Tibial artery (tissue), 4 donors: ENCODE data around the gene OSER1.

Experiments
- DNase-seq, 2 donors: peaks; one replicate each; pipeline ENCODE4 v3.0.0-alpha.2; 2019
- H3K27ac ChIP-seq, 2 donors: fragments of 200-600 bp; sonication (generic) in 1 of 2; 1 replicate in 1 of 2; 2 replicates in 1 of 2; pipeline ENCODE4 v1.5.1; 2018 to 2019; ENCODE audit warnings: mild to moderate bottlenecking in 1 of 2
- H3K27me3 ChIP-seq, 2 donors: fragments of 200-600 bp; sonication (generic) in 1 of 2; one replicate each; pipeline versions ENCODE4 v1.5.1 to v1.6.0; 2016 to 2019
- H3K36me3 ChIP-seq, 3 donors: fragments of 200-600 bp; sonication (generic) in 2 of 3; one replicate each; pipeline ENCODE4 v1.5.1; 2016 to 2019; ENCODE audit warnings: mild to moderate bottlenecking in 2 of 3
- H3K4me1 ChIP-seq, 4 donors: fragments of 200-600 bp; sonication (generic) in 2 of 4; 1 replicate in 3 of 4; 2 replicates in 1 of 4; pipeline ENCODE4 v1.5.1; 2016 to 2019
- H3K4me3 ChIP-seq, 2 donors: fragments of 200-600 bp; sonication (generic) in 1 of 2; 1 replicate in 1 of 2; 2 replicates in 1 of 2; pipeline ENCODE4 v1.5.1; 2018 to 2019; ENCODE audit warnings: mild to moderate bottlenecking in 2 of 2
- H3K9me3 ChIP-seq, 3 donors: fragments of 200-600 bp; sonication (generic) in 1 of 3; one replicate each; pipeline ENCODE4 v1.5.1; 2016 to 2019
- intact Hi-C: fragments of 100-400 bp; cut with DNase I; formaldehyde crosslinking; loops from one replicate; pipeline ENCODE4 v1.15.0; 2023; ENCODE audit warnings: low total_unique reads
- TF ChIP-seq, protein P1 (sequence below), 2 experiments: fragments of 200-600 bp in 1 of 2; fragments of 450-650 bp in 1 of 2; IDR thresholded peaks; one replicate each; pipeline ENCODE4 v1.5.1; 2017 to 2019; ENCODE audit warnings: antibody characterized with exemption in 2 of 2, mild to moderate bottlenecking in 1 of 2, moderate library complexity in 1 of 2

Gene OSER1

DNA sequence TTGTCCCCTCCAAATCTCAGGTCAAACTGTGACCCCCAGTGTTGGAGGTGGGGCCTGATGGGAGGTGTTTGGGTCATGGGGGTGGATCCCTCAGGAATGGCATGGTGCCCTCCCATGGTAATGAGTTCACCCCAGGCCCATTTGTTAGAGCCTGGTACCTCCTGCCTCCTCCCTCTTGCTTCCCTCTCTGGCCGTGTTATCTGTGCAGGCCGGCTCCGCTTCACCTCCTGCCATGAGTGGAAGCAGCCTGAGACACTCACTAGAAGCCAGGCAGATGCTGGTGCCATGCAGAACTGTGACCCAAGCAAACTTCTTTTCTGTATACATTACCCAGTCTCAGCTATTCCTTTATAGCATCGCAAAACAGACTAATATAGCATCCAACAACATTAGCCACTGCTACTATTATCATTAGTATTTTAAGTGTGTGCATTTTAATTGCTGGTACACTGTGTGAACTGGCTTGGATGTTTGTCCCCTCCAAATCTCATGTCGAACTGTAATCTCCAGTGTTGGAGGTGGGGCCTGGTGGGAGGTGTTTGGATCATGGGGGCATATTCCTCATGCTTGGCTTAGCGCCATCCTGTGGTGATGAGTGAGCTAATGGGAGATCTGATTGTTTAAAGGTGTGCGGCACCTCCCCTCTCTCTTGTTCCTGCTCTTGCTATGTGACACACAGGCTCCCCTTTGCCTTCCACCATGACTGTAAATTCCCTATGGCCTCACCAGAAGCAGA, 12.2 kb upstream of the OSER1 start:
- Histone ChIP-seq H3K9me3 (no peaks in the 10 kb centered on the region), H3K4me3 (no peak overlapping the region), H3K4me1 (peaks cover 0 to 4% (median 0%) of the 10 kb centered on the region in 4 donors), H3K27me3 (no peaks in the 10 kb centered on the region), H3K36me3 (peaks cover 0 to 13% (median 0%) of the 10 kb centered on the region in 3 donors), H3K27ac (no peak overlapping the region)
- no peak for DNase-seq
- intact Hi-C loops: loop anchor here (5.0 kb wide), 1 partner anchor 80 kb away; no protein-coding TSS in a partner anchor
- TF ChIP-seq, protein P1, sequence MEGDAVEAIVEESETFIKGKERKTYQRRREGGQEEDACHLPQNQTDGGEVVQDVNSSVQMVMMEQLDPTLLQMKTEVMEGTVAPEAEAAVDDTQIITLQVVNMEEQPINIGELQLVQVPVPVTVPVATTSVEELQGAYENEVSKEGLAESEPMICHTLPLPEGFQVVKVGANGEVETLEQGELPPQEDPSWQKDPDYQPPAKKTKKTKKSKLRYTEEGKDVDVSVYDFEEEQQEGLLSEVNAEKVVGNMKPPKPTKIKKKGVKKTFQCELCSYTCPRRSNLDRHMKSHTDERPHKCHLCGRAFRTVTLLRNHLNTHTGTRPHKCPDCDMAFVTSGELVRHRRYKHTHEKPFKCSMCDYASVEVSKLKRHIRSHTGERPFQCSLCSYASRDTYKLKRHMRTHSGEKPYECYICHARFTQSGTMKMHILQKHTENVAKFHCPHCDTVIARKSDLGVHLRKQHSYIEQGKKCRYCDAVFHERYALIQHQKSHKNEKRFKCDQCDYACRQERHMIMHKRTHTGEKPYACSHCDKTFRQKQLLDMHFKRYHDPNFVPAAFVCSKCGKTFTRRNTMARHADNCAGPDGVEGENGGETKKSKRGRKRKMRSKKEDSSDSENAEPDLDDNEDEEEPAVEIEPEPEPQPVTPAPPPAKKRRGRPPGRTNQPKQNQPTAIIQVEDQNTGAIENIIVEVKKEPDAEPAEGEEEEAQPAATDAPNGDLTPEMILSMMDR (IDR thresholded peaks at IDR 0.05): no peak

DNA sequence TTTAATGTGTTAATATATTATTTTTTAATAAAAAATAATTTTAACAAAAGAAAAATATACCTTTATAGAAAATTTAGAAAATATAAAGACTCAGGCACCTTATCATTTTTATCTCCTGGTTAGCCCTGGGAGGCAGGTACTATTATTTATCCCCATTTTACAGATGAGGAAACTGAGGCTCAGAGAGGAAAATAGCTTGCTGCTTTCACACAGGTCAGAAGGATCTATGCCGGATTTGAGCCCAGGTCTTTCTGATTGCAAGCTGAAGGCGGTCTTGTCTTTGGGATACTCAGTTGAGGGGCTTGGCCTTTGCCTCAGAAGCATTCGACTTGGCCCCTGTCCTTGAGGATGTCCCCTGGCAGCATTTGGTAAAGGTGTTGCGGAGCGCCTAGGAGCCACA, 11.5 kb upstream of the OSER1 start:
- Histone ChIP-seq H3K27me3 (no peaks in the 10 kb centered on the region), H3K36me3 (peaks cover 0 to 13% (median 0%) of the 10 kb centered on the region in 3 donors), H3K27ac (no peak overlapping the region), H3K4me3 (no peak overlapping the region), H3K4me1 (peaks cover 0 to 4% (median 0%) of the 10 kb centered on the region in 4 donors), H3K9me3 (no peaks in the 10 kb centered on the region)
- intact Hi-C loops: loop anchor here (5.0 kb wide), 1 partner anchor 80 kb away; no protein-coding TSS in a partner anchor
- no peak for DNase-seq
- TF ChIP-seq, protein P1 (IDR thresholded peaks at IDR 0.05): no peak

DNA sequence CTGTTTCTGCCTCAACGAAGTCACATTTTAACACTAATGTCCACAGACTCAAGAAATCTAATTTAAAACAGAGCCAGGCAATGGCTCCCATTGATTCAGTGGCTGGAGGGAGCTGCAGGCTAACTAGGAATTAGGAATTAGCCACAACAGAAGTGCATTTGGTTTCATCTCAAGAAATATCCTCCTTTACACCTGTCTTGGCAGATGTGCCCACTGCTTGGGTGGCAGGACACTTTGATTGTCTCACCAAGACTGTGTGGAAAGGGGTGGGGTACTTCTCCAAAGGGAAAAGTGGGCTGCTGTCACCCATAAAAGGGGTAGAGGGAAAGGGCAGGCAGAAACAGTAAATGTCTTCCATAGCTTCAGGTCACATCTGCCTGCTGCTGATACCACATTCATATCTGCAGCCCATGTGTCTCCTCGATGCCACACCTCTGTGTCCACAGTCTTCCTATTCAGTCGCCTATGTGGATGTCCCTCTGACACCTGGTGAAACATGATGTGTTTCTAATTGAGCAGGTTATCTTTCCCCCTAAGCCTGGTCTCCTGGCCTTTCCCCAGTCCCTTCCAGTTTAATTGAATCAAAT, 10.9 kb upstream of the OSER1 start:
- Histone ChIP-seq H3K4me3 (no peak overlapping the region), H3K27ac (no peak overlapping the region), H3K27me3 (no peaks in the 10 kb centered on the region), H3K36me3 (peaks cover 0 to 14% (median 0%) of the 10 kb centered on the region in 3 donors), H3K9me3 (no peaks in the 10 kb centered on the region), H3K4me1 (peaks cover 0 to 4% (median 0%) of the 10 kb centered on the region in 4 donors)
- TF ChIP-seq, protein P1 (IDR thresholded peaks at IDR 0.05): no peak
- no peak for DNase-seq
- intact Hi-C loops: loop anchor here (5.0 kb wide), 1 partner anchor 81 kb away; no protein-coding TSS in a partner anchor

DNA sequence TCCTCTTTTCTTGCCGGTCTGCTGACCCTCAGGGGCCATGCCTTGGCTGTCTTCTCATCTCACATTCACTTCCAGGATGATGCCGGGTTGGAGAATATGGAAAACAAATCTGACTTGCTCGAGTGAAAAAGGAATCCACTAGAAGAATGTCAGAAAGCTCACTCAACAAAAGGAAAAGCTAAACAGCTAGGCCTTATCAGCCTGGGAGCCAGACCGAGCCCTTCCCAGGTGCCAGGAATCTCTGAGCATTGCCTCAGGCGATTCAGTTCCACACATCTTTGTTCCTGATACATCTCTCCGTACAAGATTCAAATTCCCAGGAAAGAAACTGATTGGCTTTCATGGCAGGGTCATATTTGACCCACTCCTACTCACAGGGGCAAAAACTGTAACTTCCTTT, 9.2 kb upstream of the OSER1 start:
- intact Hi-C loops: loop anchor here (5.0 to 10.0 kb wide), 4 partner anchors 83 to 665 kb away; partner anchors contain the start of genes SERINC3 and YWHAB
- Histone ChIP-seq H3K4me1 (peaks cover 0 to 8% (median 0%) of the 10 kb centered on the region in 4 donors), H3K9me3 (no peaks in the 10 kb centered on the region), H3K27me3 (no peaks in the 10 kb centered on the region), H3K27ac (no peak overlapping the region), H3K4me3 (no peak overlapping the region), H3K36me3 (peaks cover 0 to 18% (median 0%) of the 10 kb centered on the region in 3 donors)
- TF ChIP-seq, protein P1 (IDR thresholded peaks at IDR 0.05): no peak
- DNase-seq: no peak

DNA sequence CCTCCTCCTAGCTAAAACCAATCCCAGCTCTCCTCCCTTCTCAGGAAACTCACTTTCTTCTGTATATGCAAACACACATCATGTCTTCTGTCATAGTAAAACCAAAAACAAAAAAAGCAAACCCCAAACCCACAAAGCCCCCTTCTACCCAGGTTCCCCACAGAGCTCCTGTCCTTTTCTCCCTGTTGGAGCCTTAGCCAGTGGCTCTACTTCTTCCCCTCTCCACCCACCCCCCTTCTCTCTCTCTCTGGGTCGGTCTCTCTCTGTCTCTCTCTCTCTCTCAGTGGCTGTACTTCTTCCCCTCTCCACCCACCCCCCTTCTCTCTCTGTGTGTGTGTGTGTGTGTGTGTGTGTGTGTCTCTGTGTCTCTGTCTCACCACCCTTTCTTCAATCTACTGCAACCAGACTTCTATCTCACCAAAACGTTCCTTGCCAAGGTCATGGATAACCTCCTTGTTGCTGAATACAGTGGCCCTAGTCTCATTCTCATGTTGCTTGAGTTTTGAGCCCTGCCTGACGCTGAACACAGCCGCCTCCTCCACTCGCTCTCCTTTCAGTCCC, 8.7 kb upstream of the OSER1 start:
- no peak for DNase-seq
- H3K27ac ChIP-seq: no peak overlapping the region
- TF ChIP-seq, protein P1 (IDR thresholded peaks at IDR 0.05): no peak
- no peaks in the 10 kb centered on the region for H3K27me3 ChIP-seq
- intact Hi-C loops: loop anchor here (10.0 kb wide), 3 partner anchors 306 to 666 kb away; partner anchors contain the start of genes SERINC3 and YWHAB
- no peak overlapping the region for H3K4me3 ChIP-seq
- H3K36me3 ChIP-seq: peaks cover 0 to 17% (median 0%) of the 10 kb centered on the region in 3 donors
- peaks cover 0 to 8% (median 0%) of the 10 kb centered on the region in 4 donors for H3K4me1 ChIP-seq
- H3K9me3 ChIP-seq: no peaks in the 10 kb centered on the region
